Measurements from ENCODE around the gene ADARB2. TPM values are rescaled to one million over a fixed set of nuclear protein-coding genes. Genes with fewer than 3 reads are reported as not detected.

ADARB2 gene
- total and polyA plus RNA-seq, 2 experiments from 2014 or later: 2.0 to 5.0 TPM

DNA sequence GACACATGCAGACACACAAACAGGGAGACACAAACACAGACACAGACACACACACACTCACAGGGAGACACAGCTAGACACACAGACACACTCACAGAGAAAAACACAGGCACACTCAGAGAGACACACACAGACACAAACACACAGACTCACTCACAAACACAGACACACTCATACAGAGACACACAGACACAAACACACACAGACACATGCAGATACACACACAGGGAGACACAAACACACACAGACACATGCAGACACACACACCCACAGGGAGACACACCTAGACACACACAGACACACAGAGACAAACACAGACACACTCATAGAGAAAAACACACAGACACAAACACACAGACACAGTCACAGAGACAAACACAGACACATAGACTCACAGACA, 67.9 kb downstream of the ADARB2 start:
- H3K27ac ChIP-seq (ENCODE audit: low read depth): no peak overlapping the region
- H3K79me2 ChIP-seq (replicated peaks; ENCODE audit: insufficient read depth): no peaks in the 10 kb centered on the region
- no peaks in the 10 kb centered on the region; the same call in 1 of the 2 replicates for H3K4me1 ChIP-seq (ENCODE audit: insufficient read depth)
- Mint-ChIP-seq H3K4me1 (peaks cover 11% of the 10 kb centered on the region), H3K4me3 (no peak overlapping the region), H3K27ac (no peak overlapping the region), H3K27me3 (ENCODE audit: insufficient read depth, low read depth, poor library complexity) (no peaks in the 10 kb centered on the region), H3K9me3 (no peaks in the 10 kb centered on the region), H3K36me3 (ENCODE audit: low read depth) (no peaks in the 10 kb centered on the region)
- no peak overlapping the region for H2AFZ ChIP-seq
- H4K20me1 ChIP-seq (replicated peaks; ENCODE audit: insufficient read depth): no peaks in the 10 kb centered on the region
- no peaks in the 10 kb centered on the region for H3K27me3 ChIP-seq (ENCODE audit: insufficient read depth)
- TF ChIP-seq STAT1 (IDR thresholded peaks at IDR 0.05; ENCODE audit: unreplicated experiment) (no peak), ZNF114 (CRISPR knock-in tag; IDR thresholded peaks at IDR 0.05) (no peak), ZNF331 (CRISPR knock-in tag; IDR thresholded peaks at IDR 0.05; ENCODE audit: low read depth) (no peak), CREB1 (CRISPR knock-in tag; IDR thresholded peaks at IDR 0.05; ENCODE audit: low read depth) (no peak), NANOG (IDR thresholded peaks at IDR 0.05; ENCODE audit: borderline replicate concordance) (no peak), JUNB (IDR thresholded peaks at IDR 0.05; ENCODE audit: unreplicated experiment) (no peak)
- TF ChIP-seq, protein P1, sequence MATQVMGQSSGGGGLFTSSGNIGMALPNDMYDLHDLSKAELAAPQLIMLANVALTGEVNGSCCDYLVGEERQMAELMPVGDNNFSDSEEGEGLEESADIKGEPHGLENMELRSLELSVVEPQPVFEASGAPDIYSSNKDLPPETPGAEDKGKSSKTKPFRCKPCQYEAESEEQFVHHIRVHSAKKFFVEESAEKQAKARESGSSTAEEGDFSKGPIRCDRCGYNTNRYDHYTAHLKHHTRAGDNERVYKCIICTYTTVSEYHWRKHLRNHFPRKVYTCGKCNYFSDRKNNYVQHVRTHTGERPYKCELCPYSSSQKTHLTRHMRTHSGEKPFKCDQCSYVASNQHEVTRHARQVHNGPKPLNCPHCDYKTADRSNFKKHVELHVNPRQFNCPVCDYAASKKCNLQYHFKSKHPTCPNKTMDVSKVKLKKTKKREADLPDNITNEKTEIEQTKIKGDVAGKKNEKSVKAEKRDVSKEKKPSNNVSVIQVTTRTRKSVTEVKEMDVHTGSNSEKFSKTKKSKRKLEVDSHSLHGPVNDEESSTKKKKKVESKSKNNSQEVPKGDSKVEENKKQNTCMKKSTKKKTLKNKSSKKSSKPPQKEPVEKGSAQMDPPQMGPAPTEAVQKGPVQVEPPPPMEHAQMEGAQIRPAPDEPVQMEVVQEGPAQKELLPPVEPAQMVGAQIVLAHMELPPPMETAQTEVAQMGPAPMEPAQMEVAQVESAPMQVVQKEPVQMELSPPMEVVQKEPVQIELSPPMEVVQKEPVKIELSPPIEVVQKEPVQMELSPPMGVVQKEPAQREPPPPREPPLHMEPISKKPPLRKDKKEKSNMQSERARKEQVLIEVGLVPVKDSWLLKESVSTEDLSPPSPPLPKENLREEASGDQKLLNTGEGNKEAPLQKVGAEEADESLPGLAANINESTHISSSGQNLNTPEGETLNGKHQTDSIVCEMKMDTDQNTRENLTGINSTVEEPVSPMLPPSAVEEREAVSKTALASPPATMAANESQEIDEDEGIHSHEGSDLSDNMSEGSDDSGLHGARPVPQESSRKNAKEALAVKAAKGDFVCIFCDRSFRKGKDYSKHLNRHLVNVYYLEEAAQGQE (IDR thresholded peaks at IDR 0.05; ENCODE audit: unreplicated experiment): no peak
- TF ChIP-seq, protein P2, sequence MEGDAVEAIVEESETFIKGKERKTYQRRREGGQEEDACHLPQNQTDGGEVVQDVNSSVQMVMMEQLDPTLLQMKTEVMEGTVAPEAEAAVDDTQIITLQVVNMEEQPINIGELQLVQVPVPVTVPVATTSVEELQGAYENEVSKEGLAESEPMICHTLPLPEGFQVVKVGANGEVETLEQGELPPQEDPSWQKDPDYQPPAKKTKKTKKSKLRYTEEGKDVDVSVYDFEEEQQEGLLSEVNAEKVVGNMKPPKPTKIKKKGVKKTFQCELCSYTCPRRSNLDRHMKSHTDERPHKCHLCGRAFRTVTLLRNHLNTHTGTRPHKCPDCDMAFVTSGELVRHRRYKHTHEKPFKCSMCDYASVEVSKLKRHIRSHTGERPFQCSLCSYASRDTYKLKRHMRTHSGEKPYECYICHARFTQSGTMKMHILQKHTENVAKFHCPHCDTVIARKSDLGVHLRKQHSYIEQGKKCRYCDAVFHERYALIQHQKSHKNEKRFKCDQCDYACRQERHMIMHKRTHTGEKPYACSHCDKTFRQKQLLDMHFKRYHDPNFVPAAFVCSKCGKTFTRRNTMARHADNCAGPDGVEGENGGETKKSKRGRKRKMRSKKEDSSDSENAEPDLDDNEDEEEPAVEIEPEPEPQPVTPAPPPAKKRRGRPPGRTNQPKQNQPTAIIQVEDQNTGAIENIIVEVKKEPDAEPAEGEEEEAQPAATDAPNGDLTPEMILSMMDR (conservative IDR thresholded peaks at IDR 0.05; ENCODE audit: low read depth in 2 of 2): no peak
- TF ChIP-seq, protein P3, sequence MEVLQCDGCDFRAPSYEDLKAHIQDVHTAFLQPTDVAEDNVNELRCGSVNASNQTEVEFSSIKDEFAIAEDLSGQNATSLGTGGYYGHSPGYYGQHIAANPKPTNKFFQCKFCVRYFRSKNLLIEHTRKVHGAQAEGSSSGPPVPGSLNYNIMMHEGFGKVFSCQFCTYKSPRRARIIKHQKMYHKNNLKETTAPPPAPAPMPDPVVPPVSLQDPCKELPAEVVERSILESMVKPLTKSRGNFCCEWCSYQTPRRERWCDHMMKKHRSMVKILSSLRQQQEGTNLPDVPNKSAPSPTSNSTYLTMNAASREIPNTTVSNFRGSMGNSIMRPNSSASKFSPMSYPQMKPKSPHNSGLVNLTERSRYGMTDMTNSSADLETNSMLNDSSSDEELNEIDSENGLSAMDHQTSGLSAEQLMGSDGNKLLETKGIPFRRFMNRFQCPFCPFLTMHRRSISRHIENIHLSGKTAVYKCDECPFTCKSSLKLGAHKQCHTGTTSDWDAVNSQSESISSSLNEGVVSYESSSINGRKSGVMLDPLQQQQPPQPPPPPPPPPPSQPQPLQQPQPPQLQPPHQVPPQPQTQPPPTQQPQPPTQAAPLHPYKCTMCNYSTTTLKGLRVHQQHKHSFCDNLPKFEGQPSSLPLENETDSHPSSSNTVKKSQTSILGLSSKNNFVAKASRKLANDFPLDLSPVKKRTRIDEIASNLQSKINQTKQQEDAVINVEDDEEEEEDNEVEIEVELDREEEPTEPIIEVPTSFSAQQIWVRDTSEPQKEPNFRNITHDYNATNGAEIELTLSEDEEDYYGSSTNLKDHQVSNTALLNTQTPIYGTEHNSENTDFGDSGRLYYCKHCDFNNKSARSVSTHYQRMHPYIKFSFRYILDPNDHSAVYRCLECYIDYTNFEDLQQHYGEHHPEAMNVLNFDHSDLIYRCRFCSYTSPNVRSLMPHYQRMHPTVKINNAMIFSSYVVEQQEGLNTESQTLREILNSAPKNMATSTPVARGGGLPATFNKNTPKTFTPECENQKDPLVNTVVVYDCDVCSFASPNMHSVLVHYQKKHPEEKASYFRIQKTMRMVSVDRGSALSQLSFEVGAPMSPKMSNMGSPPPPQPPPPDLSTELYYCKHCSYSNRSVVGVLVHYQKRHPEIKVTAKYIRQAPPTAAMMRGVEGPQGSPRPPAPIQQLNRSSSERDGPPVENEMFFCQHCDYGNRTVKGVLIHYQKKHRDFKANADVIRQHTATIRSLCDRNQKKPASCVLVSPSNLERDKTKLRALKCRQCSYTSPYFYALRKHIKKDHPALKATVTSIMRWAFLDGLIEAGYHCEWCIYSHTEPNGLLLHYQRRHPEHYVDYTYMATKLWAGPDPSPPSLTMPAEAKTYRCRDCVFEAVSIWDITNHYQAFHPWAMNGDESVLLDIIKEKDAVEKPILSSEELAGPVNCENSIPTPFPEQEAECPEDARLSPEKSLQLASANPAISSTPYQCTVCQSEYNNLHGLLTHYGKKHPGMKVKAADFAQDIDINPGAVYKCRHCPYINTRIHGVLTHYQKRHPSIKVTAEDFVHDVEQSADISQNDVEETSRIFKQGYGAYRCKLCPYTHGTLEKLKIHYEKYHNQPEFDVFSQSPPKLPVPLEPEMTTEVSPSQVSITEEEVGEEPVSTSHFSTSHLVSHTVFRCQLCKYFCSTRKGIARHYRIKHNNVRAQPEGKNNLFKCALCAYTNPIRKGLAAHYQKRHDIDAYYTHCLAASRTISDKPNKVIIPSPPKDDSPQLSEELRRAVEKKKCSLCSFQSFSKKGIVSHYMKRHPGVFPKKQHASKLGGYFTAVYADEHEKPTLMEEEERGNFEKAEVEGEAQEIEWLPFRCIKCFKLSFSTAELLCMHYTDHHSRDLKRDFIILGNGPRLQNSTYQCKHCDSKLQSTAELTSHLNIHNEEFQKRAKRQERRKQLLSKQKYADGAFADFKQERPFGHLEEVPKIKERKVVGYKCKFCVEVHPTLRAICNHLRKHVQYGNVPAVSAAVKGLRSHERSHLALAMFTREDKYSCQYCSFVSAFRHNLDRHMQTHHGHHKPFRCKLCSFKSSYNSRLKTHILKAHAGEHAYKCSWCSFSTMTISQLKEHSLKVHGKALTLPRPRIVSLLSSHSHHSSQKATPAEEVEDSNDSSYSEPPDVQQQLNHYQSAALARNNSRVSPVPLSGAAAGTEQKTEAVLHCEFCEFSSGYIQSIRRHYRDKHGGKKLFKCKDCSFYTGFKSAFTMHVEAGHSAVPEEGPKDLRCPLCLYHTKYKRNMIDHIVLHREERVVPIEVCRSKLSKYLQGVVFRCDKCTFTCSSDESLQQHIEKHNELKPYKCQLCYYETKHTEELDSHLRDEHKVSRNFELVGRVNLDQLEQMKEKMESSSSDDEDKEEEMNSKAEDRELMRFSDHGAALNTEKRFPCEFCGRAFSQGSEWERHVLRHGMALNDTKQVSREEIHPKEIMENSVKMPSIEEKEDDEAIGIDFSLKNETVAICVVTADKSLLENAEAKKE (CRISPR knock-in tag; IDR thresholded peaks at IDR 0.05): no peak
- TF ChIP-seq, protein P4, sequence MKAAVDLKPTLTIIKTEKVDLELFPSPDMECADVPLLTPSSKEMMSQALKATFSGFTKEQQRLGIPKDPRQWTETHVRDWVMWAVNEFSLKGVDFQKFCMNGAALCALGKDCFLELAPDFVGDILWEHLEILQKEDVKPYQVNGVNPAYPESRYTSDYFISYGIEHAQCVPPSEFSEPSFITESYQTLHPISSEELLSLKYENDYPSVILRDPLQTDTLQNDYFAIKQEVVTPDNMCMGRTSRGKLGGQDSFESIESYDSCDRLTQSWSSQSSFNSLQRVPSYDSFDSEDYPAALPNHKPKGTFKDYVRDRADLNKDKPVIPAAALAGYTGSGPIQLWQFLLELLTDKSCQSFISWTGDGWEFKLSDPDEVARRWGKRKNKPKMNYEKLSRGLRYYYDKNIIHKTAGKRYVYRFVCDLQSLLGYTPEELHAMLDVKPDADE (IDR thresholded peaks at IDR 0.05): no peak
- ATAC-seq (no peak), DNase-seq (ENCODE audit: low spot score) (no peak)
- H3K9me2 ChIP-seq (ENCODE audit: insufficient read depth): no peaks in the 10 kb centered on the region
- no peaks in the 10 kb centered on the region for H3K36me3 ChIP-seq (ENCODE audit: insufficient read depth)
- no peak overlapping the region for H3K4me3 ChIP-seq
- no peak overlapping the region for H3K4me2 ChIP-seq
- H3F3A ChIP-seq (replicated peaks; ENCODE audit: low read depth): no peaks in the 10 kb centered on the region
